HG03460 (cell line): ENCODE measurements around the gene P2RX1.

Experiments
- ATAC-seq: cut with Tn5 transposase; IDR thresholded peaks from one replicate; pipeline ENCODE4 v1.9.1; 2021; ENCODE audit not compliant: unreplicated experiment

P2RX1 gene

GRCh38 chr17:3889325-3890012, 26.8 kb downstream of the P2RX1 start:
- no peak for ATAC-seq

DNA sequence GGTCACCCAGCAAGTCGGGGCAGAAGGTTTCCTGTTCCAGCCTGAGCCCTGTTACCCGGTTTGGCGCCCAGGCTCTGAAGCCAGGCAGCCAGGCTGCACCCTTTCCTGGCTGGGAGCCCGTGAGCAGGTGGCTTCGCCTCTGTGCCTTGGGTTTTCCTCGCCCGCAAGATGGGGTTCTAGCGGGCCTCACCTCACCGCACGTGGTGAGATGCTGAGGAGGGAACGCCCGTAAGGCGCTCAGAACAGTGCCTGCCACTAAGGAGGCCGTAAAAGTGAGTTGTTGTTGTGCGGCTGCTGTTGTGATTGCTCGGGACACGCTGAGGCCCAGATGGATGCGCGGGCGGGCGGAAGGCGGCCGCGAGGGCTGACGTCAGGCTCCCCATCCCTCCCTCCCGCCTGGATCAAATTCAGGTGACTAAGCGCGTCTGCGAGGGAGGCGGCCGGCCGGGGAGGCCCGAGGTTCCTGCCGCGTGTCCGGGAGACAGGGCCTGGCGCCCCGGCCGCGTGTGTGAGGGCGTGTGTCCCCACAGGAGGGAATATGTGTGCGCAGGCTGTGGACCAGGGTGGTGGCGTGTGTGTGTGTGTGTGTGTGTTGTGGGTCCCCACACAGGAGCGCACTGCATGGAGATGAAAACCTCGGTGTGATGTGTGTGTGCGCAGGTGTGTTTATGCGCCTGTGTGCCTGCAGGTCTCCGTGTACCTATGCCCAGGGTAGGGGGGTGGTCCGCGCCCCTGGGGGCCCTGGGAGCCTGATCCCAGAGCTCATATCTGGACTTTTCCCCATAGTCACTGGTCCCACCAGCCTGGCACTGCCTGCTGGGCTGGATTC, 27.7 kb downstream of the P2RX1 start:
- no peak for ATAC-seq

- ATAC-seq: no peak
Observed at GRCh38 chr17:3887804-3888203, 28.5 kb downstream of the P2RX1 start.

DNA sequence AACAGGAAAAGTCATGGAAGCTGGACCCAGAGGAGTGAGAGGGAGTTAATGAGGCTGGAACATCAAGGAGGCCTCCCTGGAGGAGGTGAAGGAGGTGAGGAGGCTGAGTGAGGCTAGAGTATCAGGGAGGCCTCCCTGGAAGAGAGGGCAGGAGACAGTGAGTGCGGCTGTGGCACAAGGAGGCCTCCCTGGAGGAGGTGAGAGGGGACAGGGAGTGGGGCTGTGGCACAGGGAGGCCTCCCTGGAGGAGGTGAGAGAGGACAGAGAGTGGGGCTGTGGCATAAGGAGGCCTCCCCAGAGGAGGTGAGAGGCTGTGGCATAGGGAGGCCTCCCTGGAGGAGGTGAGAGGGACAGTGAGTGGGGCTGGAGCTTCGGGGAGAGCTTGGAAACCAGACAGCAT, 28.9 kb downstream of the P2RX1 start:
- ATAC-seq: no peak

DNA sequence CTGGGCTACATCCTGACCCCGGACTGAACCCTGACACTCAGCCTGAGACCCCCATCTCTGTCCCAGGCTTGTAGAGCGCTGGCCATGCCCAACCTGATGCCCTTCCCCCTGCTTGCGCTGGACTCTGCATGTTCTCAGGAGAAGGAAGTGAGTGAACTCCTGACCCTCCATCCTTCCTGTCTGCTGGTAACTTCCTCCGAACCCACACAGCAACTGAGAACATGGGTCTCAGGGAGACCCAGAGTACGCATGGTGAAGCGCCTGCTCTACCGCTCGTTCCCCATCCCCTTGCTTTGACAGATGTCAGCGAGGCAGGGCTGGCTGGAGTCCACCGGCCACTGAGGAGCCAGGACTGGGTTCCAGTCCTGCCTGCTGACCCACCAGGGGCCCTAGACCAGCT, 29.5 kb downstream of the P2RX1 start:
- ATAC-seq: no peak

DNA sequence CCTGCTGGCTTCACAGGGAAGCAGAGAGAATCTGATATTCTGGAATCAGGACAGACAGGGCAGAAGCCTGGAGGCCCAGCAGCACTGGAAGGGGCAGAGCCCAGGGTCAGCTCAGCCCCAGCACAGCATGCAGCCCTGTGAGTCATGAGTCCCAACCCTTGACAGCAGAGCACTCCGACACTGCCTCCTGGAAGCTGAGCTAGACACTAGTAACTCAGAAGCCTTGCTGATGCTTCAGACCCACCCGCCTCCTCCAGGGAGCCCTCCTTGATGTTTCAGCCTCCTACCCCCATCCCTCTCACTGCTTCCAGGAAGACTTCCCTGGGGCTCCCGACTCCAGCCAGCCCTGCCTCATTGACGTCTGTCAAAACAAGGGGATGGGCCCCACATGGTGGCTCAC, 30.3 kb downstream of the P2RX1 start:
- no peak for ATAC-seq

- ATAC-seq: no peak
Observed at GRCh38 chr17:3885271-3885670, 31.0 kb downstream of the P2RX1 start.

- ATAC-seq: no peak
Observed at GRCh38 chr17:3884188-3884587, 32.1 kb downstream of the P2RX1 start.

- no peak for ATAC-seq
Observed at GRCh38 chr17:3882276-3882675, 34.0 kb downstream of the P2RX1 start.

- ATAC-seq: no peak
Observed at GRCh38 chr17:3880983-3881382, 35.3 kb downstream of the P2RX1 start.

DNA sequence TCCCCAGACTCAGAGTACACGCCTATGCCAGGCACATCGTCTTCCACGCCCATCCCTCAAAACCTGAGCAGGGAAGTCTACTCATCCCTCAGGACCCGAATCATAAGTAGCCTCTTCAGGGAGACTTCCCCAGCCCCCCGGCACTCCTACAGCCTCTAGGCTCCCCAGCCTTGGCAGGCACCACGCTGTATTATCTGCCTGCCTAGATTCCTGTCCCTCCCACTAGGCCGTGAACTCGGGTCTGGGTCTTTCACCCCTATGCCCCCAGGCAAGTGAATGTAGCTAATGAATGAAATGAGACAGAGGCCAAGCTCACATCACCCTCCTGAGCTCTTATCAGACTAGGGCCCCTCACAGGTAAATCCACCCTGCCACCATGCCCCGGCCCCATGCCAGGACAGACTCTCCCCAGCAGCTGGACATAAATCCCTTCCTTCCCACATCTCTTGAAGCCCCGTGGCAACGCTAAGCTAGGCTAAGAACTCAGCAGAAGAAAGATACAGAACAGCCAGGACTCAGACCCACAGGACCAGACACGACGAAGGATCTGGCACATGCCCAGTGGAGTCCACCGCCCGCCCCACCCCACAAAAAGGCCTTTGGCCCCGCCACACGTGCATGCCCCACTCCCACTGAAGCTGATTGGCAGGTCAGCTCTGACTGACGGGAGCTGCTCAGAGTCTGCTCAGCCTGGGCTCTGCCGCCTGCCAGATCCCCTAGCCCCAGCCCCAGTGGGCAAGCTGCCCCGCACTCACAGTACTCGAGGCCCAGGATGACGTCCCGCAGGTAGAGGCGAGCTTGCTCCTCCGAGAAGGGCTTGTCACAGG, 36.5 kb downstream of the P2RX1 start:
- ATAC-seq: no peak

DNA sequence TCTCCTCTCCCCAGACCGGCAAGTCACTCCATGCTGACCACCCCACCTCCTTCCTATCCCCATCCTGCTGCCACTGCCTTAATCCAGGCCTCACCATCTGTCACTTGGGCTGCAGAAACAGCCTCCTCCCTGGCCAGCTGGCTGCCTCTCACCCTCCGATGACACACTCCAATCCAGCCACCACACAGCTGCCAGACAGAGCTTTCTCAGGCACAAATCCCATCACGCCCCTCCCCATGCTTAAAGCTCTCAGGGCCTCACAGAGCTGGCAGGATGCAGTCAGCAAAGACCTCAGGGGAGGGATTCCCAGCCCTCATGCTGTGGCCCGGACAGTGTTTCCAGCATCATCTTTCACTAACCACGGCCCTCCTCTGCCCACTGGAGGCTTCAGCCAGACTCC, 37.1 kb downstream of the P2RX1 start:
- ATAC-seq: no peak

- ATAC-seq: no peak
Observed at GRCh38 chr17:3877220-3877619, 39.0 kb downstream of the P2RX1 start.

- no peak for ATAC-seq
Observed at GRCh38 chr17:3875317-3875716, 40.9 kb downstream of the P2RX1 start.

GRCh38 chr17:3873862-3874261, 42.4 kb downstream of the P2RX1 start:
- ATAC-seq: no peak

DNA sequence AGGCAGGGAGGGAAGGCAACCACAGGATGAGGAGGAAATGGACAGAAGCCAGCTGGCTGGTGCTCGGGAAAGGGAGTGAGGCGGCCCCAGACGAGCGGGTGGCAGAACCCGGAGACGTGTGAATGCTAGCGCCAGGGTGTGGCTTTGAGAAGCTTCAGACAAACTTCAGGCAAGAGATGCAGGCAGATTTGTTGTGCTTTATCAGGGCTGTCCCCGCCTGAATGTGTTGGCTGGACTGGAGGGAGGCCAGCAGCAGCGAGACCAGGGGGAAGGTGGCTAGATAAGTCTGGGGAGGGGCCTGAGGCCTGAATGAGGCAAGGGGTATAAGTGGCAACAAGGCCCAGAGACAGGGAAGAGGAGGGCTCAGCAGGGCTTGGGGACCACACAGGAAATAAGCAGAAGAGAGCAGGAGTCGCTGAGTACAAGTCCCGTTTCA, 45.4 kb downstream of the P2RX1 start:
- ATAC-seq: no peak

GRCh38 chr17:3867606-3868005, 48.7 kb downstream of the P2RX1 start:
- no peak for ATAC-seq

GRCh38 chr17:3867106-3867505, 49.2 kb downstream of the P2RX1 start:
- no peak for ATAC-seq

DNA sequence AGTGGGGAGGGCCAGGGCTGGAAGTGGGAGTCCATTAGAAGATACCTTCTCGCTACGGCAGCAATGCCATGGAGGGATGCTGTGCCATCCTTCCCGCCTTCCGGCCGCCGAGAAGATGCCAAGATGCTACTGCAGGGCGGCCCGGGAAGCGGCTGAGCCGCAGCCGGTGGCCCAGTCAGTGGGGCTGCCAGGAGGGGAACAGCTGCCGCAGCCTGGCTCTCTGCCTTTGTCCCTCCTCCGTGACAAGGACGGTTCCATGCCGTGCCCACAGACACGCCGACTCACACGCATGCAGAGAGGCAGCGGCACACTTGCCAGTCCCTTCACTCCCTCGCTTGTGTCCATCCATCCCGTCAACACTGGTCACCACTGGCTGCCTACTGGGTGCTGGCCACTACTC, 50.0 kb downstream of the P2RX1 start:
- no peak for ATAC-seq

DNA sequence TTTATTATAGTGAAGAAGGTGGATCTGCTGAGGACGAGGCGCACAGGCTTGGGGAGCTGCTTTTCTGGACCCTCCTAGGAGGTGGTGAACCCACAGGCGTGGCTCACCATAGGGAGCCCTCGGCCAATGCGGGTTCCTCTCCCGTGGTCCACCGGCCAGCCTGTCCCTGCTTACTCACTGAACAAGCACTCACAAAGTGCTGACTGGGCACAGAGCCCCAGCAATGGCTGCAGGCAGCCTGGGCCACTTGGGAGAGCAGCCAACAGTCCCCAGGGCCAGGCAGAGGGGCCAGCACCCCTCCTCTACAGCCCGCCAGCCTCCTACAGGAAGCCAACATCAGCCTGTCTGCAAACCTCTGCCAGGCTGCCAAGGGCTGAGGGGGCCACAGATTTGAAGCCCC, 51.1 kb downstream of the P2RX1 start:
- ATAC-seq: no peak

- ATAC-seq: no peak
Observed at GRCh38 chr17:3864534-3864933, 51.7 kb downstream of the P2RX1 start.
